Uterus (tissue), 4 donors: Measurements from ENCODE around the gene FDCSP. TPM values are rescaled to one million over a fixed set of nuclear protein-coding genes. Genes with fewer than 3 reads are reported as not detected.
"Not testable (repeated sequence)": the region's sequence is repeated elsewhere in the genome, so short reads cannot be mapped to it uniquely, and the experiment has no call there.

ENCODE experiments used
- DNase-seq, 2 donors: peaks; one replicate each; pipeline ENCODE4 v3.0.0-alpha.2; 2019 to 2020
- H3K27ac ChIP-seq, 2 donors: fragments of 200-600 bp; sonication (generic); 1 replicate in 1 of 2; 2 replicates in 1 of 2; pipeline ENCODE4 v1.5.1; 2016 to 2018
- H3K27me3 ChIP-seq, 2 donors: fragments of 200-600 bp; sonication (generic); one replicate each; pipeline ENCODE4 v1.5.1; 2018 to 2019; ENCODE audit warnings: control low read depth in 1 of 2
- H3K36me3 ChIP-seq, 2 donors: fragments of 200-600 bp; sonication (generic); one replicate each; pipeline ENCODE4 v1.5.1; 2019; ENCODE audit warnings: control low read depth in 1 of 2
- H3K4me1 ChIP-seq, 2 donors: fragments of 200-600 bp; sonication (generic); one replicate each; pipeline ENCODE4 v1.5.1; 2018 to 2019; ENCODE audit warnings: control low read depth in 1 of 2
- H3K4me3 ChIP-seq, 2 donors: fragments of 200-600 bp; sonication (generic); 1 replicate in 1 of 2; 2 replicates in 1 of 2; pipeline ENCODE4 v1.5.1; 2018 to 2019; ENCODE audit warnings: mild to moderate bottlenecking in 1 of 2
- H3K9me3 ChIP-seq, 2 donors: fragments of 200-600 bp; sonication (generic); one replicate each; pipeline ENCODE4 v1.5.1; 2019; ENCODE audit warnings: control low read depth in 1 of 2
- CTCF ChIP-seq, 4 experiments: fragments of 200-600 bp in 2 of 4; fragments of 450-650 bp in 2 of 4; sonication (generic) in 2 of 4; IDR thresholded peaks; one replicate each; pipeline ENCODE4 v1.5.1; 2016 to 2019; ENCODE audit warnings: antibody characterized with exemption in 4 of 4, mild to moderate bottlenecking in 2 of 4, moderate library complexity in 1 of 4
- POLR2A ChIP-seq, 2 donors: fragments of 450-650 bp; IDR thresholded peaks; one replicate each; pipeline ENCODE4 v1.6.1; 2016; ENCODE audit warnings: antibody characterized with exemption in 2 of 2, mild to moderate bottlenecking in 1 of 2, moderate library complexity in 1 of 2
- intact Hi-C: fragments of 100-400 bp; cut with DNase I; formaldehyde crosslinking; loops from one replicate; pipeline ENCODE4 v1.15.1; 2023; ENCODE audit warnings: low total_unique reads
- total RNA-seq, 4 donors: library from RNA; depleted of rRNA in 3 of 4; stranded (reverse); fragments of >200 nt in 3 of 4; gene quantifications; one replicate each; pipeline versions ENCODE4 v1.1.0 to v1.2.4, GENCODE V29; 2014 to 2023
- donor health status: DM: yes; HTN: yes; CAD: no.

The FDCSP gene
- total RNA-seq, 4 donors from 2014 or later, result not detected

GRCh38 chr4:70191647-70192046 lies 34.3 kb upstream of the FDCSP start:
- intact Hi-C loops, result no loop called here
- Histone ChIP-seq H3K4me3 (no peak overlapping the region), H3K27ac (no peak overlapping the region), H3K36me3 (no peaks in the 10 kb centered on the region), H3K27me3 (no peaks in the 10 kb centered on the region), H3K4me1 (no peaks in the 10 kb centered on the region), H3K9me3 (no peaks in the 10 kb centered on the region)
- no peak for DNase-seq
- no peak for TF ChIP-seq POLR2A (IDR thresholded peaks at IDR 0.05)
- no peak for TF ChIP-seq CTCF (IDR thresholded peaks at IDR 0.05)

GRCh38 chr4:70192895-70193294 lies 33.0 kb upstream of the FDCSP start:
- H3K9me3 ChIP-seq, result no peaks in the 10 kb centered on the region
- H3K36me3 ChIP-seq, result no peaks in the 10 kb centered on the region
- no peak overlapping the region for H3K4me3 ChIP-seq
- H3K27ac ChIP-seq, result no peak overlapping the region
- DNase-seq, result no peak
- TF ChIP-seq POLR2A (IDR thresholded peaks at IDR 0.05) (no peak), CTCF (IDR thresholded peaks at IDR 0.05) (no peak)
- no peaks in the 10 kb centered on the region for H3K27me3 ChIP-seq
- intact Hi-C loops, result no loop called here
- H3K4me1 ChIP-seq, result no peaks in the 10 kb centered on the region

DNA sequence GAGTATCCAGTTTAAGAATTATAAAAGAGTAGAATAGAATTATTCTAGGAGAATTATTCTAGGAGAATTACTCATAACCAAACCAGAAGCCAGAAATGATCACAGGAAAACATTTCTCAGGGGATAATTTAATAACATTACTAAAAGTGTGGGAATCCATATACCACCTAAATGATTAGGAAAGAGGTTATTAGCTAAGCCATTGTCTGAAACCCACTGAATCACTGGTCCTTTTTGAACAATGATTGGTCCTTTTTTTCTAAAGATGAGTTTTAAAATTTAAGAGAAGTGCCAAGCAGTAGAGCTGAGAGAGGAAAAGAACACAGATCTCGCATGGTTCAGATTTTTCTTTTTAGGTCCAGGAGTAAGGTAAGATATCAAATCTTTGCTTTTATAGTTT lies 30.5 kb upstream of the FDCSP start, which contains the start of gene ODAM:
ODAM (plus strand) TSS at position 301 of the 400 bp plus-strand sequence. CDS start 819 bp downstream, outside the sequence.
- TF ChIP-seq POLR2A (IDR thresholded peaks at IDR 0.05) (no peak), CTCF (IDR thresholded peaks at IDR 0.05) (no peak)
- intact Hi-C loops, result no loop called here
- H3K4me3 ChIP-seq, result no peak within 1 kb of the TSS
- H3K9me3 ChIP-seq, result no peaks in the 10 kb centered on the region
- no peak within 1 kb of the TSS for H3K27ac ChIP-seq
- DNase-seq, result no peak
- H3K4me1 ChIP-seq, result no peaks in the 10 kb centered on the region
- H3K36me3 ChIP-seq, result no peaks in the 10 kb centered on the region
- H3K27me3 ChIP-seq, result no peaks in the 10 kb centered on the region

DNA sequence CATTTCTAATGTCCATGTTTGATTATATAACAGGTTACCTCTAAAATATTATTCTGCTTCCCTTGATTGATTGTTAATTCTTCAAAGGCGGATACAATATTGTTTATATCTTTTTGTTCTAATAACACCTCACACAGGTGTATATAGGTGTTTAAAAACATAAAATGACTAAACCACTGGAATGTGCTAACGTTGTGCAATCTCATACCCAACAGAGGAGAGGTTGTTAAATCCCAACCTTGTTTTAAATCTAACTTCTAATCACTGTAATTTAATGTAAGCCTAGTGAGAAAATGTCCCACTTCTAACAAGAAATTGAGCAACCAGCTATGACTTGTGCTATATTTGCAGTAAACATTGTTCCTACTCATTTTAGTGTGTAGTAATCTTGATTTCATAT lies 29.1 kb upstream of the FDCSP start:
- H3K4me3 ChIP-seq, result no peak overlapping the region
- H3K27ac ChIP-seq, result no peak overlapping the region
- no peaks in the 10 kb centered on the region for H3K4me1 ChIP-seq
- no peaks in the 10 kb centered on the region for H3K27me3 ChIP-seq
- intact Hi-C loops, result no loop called here
- H3K36me3 ChIP-seq, result no peaks in the 10 kb centered on the region
- no peak for TF ChIP-seq CTCF (IDR thresholded peaks at IDR 0.05)
- DNase-seq, result no peak
- no peaks in the 10 kb centered on the region for H3K9me3 ChIP-seq

DNA sequence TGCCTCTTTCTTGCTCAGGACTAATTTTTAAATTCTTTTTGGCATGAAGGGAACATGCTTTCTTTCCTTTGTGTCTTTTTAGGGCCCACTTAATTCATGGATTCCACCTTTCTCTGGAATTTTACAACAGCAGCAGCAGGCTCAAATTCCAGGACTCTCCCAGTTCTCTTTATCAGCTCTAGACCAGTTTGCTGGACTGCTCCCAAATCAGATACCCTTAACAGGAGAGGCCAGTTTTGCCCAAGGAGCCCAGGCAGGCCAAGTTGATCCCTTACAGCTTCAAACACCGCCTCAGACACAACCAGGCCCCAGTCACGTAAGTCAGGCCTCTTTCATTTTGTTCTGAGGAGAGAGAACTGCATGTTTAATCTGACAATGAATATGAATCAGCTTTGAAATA lies 28.1 kb upstream of the FDCSP start:
- Histone ChIP-seq H3K27me3 (no peaks in the 10 kb centered on the region), H3K4me1 (no peaks in the 10 kb centered on the region), H3K36me3 (no peaks in the 10 kb centered on the region), H3K27ac (no peak overlapping the region), H3K4me3 (no peak overlapping the region), H3K9me3 (no peaks in the 10 kb centered on the region)
- DNase-seq, result no peak
- intact Hi-C loops, result no loop called here
- TF ChIP-seq POLR2A (IDR thresholded peaks at IDR 0.05), result no peak

DNA sequence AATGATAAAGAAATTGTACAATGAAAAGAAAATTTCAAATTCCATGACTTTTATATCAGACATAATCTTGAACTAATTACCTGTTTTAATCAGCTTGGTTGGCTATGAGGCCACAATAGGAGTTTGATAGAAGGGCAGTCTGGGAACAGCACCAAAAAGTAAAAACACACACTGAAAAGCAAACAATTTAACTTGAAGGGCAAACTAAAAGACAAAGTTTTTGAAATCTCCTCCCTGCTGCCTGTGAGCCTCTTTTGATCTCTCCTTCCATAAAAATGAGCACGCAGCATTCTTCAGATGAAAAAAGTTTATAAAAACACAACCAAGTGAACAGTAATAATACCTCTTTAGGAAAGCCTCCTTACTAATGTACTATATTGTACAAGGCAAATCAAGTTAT lies 22.3 kb upstream of the FDCSP start:
- intact Hi-C loops, result no loop called here
- Histone ChIP-seq H3K27ac (no peak overlapping the region), H3K9me3 (no peaks in the 10 kb centered on the region), H3K27me3 (no peaks in the 10 kb centered on the region), H3K4me1 (no peaks in the 10 kb centered on the region), H3K4me3 (no peak overlapping the region), H3K36me3 (no peaks in the 10 kb centered on the region)
- TF ChIP-seq POLR2A (IDR thresholded peaks at IDR 0.05) (no peak), CTCF (IDR thresholded peaks at IDR 0.05) (no peak)
- no peak for DNase-seq

GRCh38 chr4:70212752-70213151 lies 13.2 kb upstream of the FDCSP start:
- H3K36me3 ChIP-seq, DNase-seq, H3K27ac ChIP-seq, H3K4me3 ChIP-seq, H3K4me1 ChIP-seq, H3K27me3 ChIP-seq, H3K9me3 ChIP-seq, intact Hi-C loops: not testable (repeated sequence)

DNA sequence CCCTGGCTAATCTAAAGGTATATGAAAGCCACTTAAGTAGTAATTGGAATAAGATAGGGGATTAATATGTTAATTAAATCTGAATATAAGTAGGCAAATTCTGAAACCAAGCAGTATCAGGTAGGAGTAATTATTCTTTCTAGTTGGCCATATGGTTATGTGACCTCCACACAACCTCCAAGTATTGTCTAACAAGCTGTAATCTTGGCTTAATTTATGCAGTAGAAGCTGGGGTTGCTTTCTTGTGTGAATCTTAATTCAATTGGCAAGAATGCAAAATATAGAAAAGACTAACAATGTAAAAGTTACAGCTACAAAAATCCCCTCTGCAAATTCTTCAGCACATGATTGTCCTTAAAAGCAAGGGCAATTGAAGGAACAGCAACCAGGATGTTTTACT lies 9.8 kb upstream of the FDCSP start:
- H3K27me3 ChIP-seq, intact Hi-C loops, H3K4me1 ChIP-seq, DNase-seq, H3K27ac ChIP-seq, H3K9me3 ChIP-seq, H3K4me3 ChIP-seq, H3K36me3 ChIP-seq: not testable (repeated sequence)

DNA sequence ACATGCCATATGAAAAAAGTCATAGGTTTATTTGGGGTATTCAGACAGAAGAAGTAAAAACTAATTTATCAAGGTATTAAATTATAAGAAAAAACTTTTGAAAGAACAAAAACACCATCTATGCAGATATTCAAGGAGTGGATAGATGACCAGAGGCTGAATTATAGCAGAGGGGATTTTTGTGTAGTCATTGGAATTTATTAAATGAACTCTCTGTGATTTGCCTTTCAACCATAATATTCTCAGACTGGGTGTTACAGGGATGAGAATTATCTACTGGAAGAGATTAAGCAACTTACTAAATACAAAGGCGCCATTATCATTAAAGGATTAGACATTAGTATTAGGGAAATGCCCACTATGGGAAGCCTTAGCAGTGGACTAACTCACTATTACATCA lies 9.4 kb upstream of the FDCSP start:
- DNase-seq, H3K36me3 ChIP-seq, H3K9me3 ChIP-seq, intact Hi-C loops, H3K4me1 ChIP-seq, H3K4me3 ChIP-seq, H3K27ac ChIP-seq, H3K27me3 ChIP-seq: not testable (repeated sequence)
